ENCODE measurements around the gene VWF.

DNA sequence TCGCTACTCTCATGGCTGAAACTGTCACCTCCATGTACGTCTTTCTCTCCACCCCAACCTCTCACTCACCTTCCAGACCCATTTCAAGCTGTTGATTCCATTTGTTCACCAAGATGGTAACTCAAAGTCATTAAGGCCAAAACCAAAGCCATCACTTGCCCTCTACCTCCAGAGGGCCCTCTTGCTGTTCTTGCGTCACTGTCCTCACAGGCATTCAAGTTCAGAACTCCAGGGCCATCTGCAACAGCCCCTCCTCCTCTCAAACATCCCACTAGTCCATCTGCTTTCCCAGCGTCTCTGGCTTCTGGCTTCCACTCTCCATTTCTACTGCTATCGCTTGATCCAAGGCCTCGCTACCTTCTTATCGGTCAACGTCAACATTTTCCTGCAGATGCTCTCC lies 74.5 kb downstream of the VWF start:
- TF ChIP-seq, protein P1, sequence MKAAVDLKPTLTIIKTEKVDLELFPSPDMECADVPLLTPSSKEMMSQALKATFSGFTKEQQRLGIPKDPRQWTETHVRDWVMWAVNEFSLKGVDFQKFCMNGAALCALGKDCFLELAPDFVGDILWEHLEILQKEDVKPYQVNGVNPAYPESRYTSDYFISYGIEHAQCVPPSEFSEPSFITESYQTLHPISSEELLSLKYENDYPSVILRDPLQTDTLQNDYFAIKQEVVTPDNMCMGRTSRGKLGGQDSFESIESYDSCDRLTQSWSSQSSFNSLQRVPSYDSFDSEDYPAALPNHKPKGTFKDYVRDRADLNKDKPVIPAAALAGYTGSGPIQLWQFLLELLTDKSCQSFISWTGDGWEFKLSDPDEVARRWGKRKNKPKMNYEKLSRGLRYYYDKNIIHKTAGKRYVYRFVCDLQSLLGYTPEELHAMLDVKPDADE (IDR thresholded peaks at IDR 0.05): no peak
- TF ChIP-seq, protein P2, sequence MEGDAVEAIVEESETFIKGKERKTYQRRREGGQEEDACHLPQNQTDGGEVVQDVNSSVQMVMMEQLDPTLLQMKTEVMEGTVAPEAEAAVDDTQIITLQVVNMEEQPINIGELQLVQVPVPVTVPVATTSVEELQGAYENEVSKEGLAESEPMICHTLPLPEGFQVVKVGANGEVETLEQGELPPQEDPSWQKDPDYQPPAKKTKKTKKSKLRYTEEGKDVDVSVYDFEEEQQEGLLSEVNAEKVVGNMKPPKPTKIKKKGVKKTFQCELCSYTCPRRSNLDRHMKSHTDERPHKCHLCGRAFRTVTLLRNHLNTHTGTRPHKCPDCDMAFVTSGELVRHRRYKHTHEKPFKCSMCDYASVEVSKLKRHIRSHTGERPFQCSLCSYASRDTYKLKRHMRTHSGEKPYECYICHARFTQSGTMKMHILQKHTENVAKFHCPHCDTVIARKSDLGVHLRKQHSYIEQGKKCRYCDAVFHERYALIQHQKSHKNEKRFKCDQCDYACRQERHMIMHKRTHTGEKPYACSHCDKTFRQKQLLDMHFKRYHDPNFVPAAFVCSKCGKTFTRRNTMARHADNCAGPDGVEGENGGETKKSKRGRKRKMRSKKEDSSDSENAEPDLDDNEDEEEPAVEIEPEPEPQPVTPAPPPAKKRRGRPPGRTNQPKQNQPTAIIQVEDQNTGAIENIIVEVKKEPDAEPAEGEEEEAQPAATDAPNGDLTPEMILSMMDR (conservative IDR thresholded peaks at IDR 0.05; ENCODE audit: low read depth in 2 of 2): peak in 1 of 2 experiments; percentile 61; a peak in 3 of 4 replicates
- TF ChIP-seq STAT1 (IDR thresholded peaks at IDR 0.05; ENCODE audit: unreplicated experiment): no peak
- no peak for TF ChIP-seq EZH2 (IDR thresholded peaks at IDR 0.05; ENCODE audit: low read depth, unreplicated experiment)
- TF ChIP-seq POLR2AphosphoS5 (IDR thresholded peaks at IDR 0.05; ENCODE audit: low read depth): no peak
- TF ChIP-seq CREB1 (CRISPR knock-in tag; IDR thresholded peaks at IDR 0.05; ENCODE audit: low read depth): no peak
- TF ChIP-seq, protein P3, sequence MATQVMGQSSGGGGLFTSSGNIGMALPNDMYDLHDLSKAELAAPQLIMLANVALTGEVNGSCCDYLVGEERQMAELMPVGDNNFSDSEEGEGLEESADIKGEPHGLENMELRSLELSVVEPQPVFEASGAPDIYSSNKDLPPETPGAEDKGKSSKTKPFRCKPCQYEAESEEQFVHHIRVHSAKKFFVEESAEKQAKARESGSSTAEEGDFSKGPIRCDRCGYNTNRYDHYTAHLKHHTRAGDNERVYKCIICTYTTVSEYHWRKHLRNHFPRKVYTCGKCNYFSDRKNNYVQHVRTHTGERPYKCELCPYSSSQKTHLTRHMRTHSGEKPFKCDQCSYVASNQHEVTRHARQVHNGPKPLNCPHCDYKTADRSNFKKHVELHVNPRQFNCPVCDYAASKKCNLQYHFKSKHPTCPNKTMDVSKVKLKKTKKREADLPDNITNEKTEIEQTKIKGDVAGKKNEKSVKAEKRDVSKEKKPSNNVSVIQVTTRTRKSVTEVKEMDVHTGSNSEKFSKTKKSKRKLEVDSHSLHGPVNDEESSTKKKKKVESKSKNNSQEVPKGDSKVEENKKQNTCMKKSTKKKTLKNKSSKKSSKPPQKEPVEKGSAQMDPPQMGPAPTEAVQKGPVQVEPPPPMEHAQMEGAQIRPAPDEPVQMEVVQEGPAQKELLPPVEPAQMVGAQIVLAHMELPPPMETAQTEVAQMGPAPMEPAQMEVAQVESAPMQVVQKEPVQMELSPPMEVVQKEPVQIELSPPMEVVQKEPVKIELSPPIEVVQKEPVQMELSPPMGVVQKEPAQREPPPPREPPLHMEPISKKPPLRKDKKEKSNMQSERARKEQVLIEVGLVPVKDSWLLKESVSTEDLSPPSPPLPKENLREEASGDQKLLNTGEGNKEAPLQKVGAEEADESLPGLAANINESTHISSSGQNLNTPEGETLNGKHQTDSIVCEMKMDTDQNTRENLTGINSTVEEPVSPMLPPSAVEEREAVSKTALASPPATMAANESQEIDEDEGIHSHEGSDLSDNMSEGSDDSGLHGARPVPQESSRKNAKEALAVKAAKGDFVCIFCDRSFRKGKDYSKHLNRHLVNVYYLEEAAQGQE (IDR thresholded peaks at IDR 0.05; ENCODE audit: unreplicated experiment): no peak
- TF ChIP-seq EZH2phosphoT487 (IDR thresholded peaks at IDR 0.05; ENCODE audit: unreplicated experiment): no peak
- TF ChIP-seq ZNF331 (CRISPR knock-in tag; IDR thresholded peaks at IDR 0.05; ENCODE audit: low read depth): no peak
- TF ChIP-seq JUNB (IDR thresholded peaks at IDR 0.05; ENCODE audit: unreplicated experiment): no peak
- TF ChIP-seq NANOG (IDR thresholded peaks at IDR 0.05; ENCODE audit: borderline replicate concordance): no peak
- TF ChIP-seq ZNF114 (CRISPR knock-in tag; IDR thresholded peaks at IDR 0.05): no peak
